ENCODE data around the gene SLC25A12.
A peak's percentile ranks its signal among the peaks of the same experiment; 100 is the strongest.
"Not testable (repeated sequence)": the region's sequence is repeated elsewhere in the genome, so short reads cannot be mapped to it uniquely, and the experiment has no call there.

Gene SLC25A12

DNA sequence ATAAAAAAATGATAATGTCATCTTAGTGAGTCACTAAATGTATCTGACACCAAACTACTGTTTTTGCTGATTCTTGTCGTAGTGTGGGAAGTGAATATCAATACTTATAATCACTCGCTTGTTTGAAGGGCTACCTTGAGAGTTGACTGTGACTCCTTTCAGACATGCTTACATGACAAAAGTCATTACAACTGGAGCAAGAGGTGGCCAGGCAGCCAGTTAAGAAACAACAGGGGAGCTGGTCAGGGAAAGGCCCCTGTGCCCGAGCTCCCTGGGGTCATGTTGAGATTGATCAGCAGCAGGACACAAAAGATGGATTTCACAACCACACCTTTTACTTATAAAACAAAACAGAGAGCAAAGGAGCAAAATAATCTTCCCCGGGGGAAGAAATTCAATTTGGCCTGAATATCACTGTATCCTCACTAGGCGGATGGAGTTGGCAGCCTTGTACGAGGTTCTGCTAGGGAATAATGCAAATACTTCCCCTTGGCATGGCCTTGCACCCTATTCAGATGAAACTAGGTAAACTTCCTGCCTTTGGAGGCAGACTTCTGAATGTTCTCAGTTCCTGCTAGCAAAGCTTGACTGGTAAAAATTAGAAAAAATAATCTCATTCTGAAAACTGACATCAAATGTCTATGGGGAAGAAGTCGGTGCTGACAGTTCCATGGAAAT lies 105.6 kb downstream of the SLC25A12 start:
- ATAC-seq: no peak

- no peak for ATAC-seq
These were observed 106.5 kb downstream of the SLC25A12 start for GRCh38 chr2:171787333-171788072.

DNA sequence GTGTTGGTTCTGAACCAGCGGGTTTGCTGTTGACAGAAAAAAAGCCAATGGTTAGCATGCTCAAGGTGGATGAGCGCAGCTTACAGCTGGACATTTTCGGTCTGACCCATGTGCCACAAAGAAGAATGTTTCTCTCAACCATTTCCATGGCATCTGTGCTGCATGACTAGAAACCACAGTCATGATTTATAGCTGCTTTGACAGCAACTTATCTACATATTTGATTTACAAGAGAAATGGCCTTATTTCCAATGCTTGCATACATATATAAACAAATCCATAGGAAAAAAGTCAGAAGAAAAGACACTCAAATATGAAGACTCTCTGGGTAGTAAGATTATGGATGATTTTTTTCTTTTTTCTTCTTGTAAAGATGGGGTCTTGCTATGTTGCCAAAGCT lies 108.6 kb downstream of the SLC25A12 start:
- ATAC-seq: no peak

DNA sequence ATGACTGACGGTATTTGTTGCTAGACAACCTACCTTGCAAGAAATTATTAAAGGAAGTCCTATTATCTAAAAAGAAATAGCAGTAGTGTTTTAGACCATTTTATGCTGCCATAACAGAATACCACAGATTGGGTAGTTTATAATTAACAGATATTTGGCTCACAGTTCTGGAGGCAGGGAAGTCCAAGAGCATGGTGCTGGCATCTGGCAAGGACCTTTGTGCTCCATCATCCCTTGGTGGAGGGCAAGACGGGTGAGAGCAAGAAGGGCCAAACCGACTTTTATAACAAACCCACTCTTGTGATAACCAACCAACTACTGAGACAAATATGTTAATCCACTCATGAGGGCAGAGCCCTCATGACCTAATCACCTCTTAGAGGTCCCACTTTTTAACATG lies 115.5 kb downstream of the SLC25A12 start:
- no peak for ATAC-seq

GRCh38 chr2:171774581-171774980 lies 119.5 kb downstream of the SLC25A12 start:
- not testable (repeated sequence) for ATAC-seq

DNA sequence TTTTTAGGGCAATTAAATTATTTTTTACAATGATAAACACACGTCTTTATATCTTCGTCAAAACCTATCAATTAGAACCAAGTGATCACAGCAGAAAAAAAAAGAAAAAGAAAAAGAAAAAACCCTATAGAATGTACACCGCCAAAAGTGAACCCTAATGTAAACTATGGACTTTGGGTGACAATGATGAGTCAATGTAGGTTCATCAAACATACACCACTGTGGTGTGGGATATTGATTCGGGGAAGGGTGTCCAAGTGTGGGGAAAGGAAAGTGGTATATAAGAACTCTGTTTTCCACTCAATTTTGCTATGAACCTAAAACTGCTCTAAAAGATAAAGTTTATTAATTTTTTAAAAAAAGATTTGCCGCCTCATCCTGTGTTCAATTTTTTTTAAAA lies 121.7 kb downstream of the SLC25A12 start:
- no peak for ATAC-seq

DNA sequence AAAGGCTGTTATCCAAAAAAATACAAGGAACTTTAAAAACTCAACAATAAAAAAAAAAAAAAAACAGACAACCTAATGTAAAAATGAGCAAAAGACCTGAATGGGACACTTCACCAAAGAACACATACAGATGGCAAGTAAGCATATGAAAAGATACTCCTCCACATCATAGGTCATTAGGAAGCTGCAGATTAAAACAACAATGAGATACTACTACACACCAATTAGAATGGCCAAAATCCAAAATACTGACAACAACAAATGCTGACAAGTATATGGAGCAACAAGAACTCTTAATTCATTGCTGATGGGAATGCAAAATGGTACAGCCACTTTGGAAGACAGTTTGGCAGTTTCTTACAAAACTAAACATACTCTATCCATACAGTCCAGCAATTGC lies 122.6 kb downstream of the SLC25A12 start:
- no peak for ATAC-seq

- no peak for ATAC-seq
These were observed 130.4 kb downstream of the SLC25A12 start for GRCh38 chr2:171763602-171764001.

- no peak for ATAC-seq
These were observed 131.0 kb downstream of the SLC25A12 start for GRCh38 chr2:171762879-171763573.

- ATAC-seq: not testable (repeated sequence)
These were observed 132.9 kb downstream of the SLC25A12 start for GRCh38 chr2:171761176-171761575.

- not testable (repeated sequence) for ATAC-seq
These were observed 135.3 kb downstream of the SLC25A12 start for GRCh38 chr2:171758762-171759161.

DNA sequence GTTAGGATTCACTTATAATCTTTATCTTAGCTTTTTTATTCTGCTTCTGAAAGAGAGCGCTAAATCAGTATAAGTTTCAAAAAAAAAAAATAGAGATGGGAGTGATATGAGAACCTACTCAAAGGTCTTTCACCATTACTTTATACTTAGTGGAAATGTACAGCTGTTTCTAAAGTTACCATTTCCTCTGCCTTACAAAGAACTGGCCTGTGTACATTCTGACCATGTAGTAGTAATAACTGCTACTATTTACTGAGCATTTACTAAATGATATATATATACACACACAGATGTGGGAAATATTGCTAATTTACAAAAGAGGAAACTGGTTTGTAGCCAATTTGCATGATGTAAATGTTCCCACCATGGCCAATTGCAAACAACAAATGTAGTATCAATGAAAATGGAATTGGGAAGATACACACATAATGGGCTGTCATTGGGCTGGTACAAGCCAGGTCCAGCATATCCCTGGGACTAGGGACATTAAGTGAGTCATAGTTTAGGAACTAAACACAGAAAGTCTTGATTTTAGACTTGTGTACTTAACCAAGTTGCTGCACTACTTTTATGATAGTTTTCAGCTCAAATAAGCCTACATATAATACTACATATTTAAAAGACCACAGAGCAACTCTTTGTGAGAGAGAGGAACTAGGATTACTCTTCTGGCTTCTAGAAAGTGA lies 139.6 kb downstream of the SLC25A12 start:
- ATAC-seq: no peak

GRCh38 chr2:171747371-171747770 lies 146.7 kb downstream of the SLC25A12 start:
- ATAC-seq: no peak

- ATAC-seq: no peak
These were observed 148.2 kb downstream of the SLC25A12 start for GRCh38 chr2:171745806-171746205.

DNA sequence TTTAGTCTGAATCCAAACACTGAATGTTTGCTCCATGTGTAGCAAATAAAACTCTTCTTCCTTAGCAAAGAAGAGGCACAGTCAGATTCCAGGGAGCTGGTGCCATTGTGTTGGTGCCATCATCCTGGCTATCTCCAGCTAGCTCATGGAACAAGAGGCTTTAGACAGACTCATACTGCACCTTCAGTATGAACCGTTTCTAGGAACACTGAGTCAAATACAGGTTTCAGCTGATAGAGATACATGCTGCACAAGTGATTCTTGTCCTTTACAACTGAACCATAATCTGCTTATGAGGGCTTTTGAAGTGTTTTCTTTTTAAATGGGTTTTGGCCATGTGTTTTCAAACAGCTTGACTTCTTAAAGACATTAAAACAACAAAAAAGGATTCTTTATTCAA lies 148.9 kb downstream of the SLC25A12 start:
- no peak for ATAC-seq

DNA sequence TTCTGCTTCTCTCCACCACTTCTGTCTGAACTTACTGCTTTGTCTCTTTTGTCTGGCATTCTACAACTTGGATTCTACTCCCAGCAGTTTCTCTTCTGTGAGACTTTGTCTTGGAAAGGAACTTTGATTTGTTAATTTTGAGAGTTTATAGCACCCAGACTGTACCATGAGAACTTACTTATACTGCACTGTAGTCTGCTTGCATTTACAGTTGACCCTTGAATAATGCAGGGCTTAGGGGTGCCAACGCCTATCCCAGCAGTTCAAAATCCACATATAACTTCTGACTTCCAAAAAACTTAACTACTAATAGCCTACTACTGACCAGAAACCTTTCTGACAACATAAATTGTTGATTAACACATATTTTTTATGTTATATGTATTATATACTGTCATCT lies 151.3 kb downstream of the SLC25A12 start:
- no peak for ATAC-seq

- peak in 1 of 2 donors; percentile 17 for ATAC-seq
These were observed 152.9 kb downstream of the SLC25A12 start for GRCh38 chr2:171741189-171741588.

DNA sequence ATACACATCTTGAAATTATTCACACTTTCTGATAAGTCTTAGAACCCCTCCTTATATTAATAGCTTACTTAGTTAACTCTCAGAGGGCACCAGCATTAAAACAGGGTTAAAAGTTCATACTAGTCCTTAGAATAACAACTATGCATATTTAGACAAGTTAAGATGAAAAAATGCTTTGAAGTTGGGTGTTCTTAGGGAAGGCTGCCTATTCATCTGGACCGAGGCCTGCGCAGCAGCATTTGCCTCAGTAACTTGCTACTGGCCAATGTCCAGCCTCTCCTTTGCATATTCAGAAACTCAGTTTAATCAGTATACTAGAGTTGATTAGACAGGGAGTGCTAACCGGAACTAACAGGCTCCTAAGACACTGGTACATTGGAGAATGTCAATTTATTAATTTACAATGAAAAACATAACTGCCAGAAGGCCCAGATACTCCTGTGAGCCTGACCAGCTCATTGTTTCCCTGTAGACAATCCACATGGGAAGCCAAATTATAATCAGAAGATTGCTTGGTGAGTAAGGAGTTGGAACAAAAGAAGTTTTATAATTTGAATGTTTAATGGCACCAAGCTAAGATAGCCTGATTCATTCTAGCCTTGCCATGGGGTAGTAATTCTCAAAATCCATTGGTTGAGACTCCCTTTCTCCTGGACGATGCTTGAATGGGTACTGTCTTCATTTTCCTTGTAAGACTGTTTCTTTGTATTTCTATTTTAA lies 157.9 kb downstream of the SLC25A12 start:
- no peak for ATAC-seq
